MV-4-11 (cell line): ENCODE results near the gene DXO.
"Not testable (repeated sequence)": the region's sequence is repeated elsewhere in the genome, so short reads cannot be mapped to it uniquely, and the experiment has no call there.

Source experiments
- DNase-seq: peaks from one replicate; lab custom pipeline; 2025; lab: John Stamatoyannopoulos, UW

The DXO gene

DNA sequence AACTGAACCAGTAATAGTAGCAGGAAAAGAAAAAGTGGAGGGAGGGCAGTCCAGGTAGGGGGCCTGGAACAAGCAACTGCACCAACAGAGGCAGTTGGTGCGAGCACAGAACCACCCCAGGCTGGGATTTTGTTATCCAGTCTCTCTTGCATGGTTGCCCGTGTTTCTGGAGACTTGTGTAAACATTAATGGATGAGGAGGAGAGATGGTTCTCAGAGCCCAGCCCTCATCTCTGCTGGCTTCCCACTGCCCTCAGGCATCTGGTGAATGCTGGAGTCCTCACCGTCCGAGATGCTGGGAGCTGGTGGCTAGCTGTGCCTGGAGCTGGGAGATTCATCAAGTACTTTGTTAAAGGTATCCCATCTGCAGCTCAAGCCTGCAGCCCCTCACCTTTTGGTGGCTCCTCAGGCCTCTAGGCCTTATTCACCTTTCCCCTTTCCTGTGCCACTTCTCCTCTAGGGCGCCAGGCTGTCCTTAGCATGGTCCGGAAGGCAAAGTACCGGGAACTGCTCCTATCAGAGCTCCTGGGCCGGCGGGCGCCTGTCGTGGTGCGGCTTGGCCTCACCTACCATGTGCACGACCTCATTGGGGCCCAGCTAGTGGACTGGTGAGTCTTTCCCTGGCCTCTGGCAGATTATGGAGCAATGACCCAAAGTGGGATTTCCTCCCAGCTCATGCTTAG is 8.4 kb upstream of the DXO start:
- DNase-seq, result not testable (repeated sequence)

- DNase-seq, result no peak
Measured at GRCh38 chr6:31979238-31979898, 7.4 kb upstream of the DXO start.

GRCh38 chr6:31978831-31979230 is 6.9 kb upstream of the DXO start:
- no peak for DNase-seq

DNA sequence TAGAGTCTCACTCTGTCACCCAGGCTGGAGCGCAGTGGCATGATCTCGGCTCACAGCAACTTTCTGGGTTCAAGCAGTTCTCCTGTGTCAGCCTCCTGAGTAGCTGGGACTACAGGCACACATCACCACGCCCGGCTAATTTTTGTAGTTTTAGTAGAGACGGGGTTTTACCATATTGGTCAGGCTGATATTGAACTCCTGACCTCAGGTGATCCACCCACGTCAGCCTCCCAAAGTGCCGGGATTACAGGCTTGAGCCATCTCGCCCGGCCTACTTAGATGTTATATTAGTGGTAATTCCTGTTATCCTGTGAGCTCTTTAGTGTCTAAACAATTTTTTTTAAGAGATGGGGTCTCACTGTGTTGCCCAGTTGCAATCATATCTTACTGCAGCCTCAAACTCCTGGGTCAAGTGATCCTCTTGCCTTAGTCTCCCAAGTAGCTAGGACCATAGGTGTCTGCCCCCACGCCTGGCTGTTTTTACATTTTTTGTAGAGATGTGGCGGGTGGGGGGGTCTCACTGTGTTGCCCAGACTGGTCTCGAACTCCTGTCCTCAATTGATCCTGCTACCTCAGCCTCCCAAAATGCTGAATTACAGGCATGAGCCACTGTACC is 6.0 kb upstream of the DXO start:
- no peak for DNase-seq

DNA sequence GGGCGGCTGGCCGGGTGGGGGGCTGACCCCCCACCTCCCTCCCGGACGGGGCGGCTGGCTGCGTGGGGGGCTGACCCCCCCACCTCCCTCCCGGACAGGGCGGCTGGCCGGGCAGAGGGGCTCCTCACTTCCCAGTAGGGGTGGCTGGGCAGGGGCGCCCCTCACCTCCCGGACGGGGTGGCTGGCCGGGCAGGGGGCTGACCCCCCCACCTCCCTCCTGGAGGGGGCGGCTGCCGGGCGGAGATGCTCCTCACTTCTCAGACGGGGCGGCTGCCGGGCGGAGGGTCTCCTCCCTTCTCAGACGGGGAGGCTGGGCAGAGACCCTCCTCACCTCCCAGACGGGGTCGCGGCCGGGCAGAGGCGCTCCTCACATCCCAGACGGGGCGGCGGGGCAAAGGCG is 4.1 kb upstream of the DXO start:
- DNase-seq, result not testable (repeated sequence)

GRCh38 chr6:31972709-31973350 is 892 bp upstream of the DXO start:
- no peak for DNase-seq

DNA sequence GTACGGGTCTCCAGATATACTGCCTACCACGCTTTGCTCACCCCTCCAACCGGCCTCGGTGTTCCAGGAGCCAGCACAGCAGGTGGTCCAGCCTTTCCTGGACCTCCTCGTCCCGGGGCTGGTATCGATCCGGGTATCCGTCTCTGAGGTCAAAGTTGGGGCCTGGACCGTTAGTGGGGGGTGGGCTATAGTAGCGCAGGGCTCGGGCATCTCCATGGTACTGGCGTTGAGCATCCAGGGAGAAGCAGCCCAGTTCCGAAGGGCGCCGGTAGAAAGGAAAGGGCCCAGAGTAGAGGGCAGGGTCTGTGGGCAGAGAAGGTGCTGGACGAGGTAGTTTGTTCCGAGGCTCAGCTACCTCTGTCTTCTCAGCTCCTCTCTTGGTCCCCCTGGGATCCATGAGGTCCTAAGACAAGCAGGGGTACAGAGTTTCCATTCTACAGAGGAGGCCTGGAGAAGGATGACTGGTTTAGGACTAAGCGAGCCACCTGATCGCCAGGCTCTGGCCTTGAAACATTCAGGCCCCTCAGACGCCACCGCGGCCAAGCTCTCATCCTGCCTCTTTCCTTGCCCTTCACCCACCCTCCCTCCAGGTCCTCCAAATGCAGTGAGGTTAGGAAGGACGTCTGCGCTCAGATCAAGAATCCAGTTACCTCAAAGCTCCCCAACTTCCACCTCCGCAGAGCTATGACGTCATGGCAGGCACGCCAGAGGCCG is 502 bp downstream of the DXO start:
- no peak for DNase-seq

- no peak for DNase-seq
Measured at GRCh38 chr6:31970604-31971271, 1.2 kb downstream of the DXO start.

- DNase-seq, result no peak
Measured at GRCh38 chr6:31969712-31970603, 2.0 kb downstream of the DXO start.

DNA sequence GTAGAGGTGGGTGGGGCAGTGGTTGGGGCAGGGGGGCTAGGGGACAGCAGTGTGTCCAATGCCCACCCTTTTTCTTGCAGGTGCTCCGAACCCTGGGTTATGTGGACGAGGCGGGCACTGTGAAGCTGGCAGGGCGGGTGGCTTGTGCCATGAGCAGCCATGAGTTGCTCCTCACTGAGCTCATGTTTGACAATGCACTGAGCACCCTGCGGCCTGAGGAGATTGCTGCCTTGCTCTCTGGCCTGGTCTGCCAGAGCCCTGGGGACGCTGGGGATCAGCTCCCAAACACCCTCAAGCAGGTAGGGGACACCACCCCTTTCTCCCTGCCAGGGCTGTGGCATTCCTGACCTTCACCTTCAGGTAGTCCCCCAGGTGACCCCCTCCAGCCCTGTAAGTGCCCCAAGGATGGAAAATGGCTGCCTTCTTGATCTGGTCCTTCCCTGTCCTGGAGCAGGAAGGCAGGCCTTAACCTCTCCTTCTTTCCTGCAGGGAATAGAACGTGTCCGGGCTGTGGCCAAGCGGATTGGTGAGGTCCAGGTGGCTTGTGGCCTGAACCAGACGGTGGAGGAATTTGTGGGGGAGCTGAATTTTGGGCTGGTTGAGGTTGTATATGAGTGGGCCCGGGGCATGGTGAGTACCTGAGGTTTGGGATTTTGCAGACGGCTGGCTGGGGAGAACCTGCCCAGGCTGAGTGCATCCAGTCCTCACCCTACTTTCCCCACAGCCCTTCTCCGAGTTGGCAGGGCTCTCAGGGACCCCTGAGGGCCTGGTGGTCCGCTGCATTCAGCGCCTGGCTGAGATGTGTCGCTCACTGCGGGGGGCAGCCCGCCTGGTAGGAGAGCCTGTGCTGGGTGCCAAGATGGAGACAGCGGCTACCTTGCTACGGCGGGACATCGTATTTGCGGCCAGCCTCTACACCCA is 2.9 kb downstream of the DXO start:
- no peak for DNase-seq

DNA sequence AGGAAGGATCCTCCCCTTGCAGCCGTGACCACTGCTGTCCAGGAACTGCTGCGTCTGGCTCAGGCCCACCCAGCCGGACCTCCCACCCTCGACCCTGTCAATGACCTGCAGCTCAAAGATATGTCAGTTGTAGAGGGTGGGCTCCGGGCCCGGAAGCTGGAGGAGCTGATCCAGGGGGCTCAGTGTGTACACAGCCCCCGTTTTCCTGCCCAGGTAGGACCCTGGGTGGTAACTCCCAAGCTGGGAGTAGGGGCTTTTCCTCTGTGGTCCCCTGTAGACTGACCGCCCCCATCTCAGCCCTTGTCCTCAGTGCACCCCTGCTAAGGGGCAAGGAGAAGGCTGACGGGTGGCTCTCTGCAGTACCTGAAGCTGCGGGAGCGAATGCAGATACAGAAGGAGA is 3.6 kb downstream of the DXO start:
- no peak for DNase-seq

DNA sequence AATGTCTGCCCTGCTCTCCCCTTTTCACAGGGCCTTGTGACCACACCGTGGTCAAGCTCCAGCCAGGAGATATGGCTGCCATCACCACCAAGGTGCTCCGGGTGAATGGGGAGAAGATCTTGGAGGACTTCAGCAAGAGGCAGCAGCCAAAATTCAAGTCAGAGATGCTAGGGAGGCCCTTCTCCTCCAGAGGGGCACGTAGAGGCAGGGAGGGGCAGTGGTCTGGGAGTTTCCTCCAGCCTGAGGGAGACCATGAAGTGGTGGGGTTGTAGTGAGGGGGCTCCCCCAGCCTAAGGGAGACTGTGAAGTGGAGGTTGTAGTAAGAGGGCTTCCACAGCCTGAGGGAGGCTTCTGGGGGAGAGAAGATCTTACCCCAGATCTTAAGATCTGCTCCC is 4.0 kb downstream of the DXO start:
- no peak for DNase-seq

DNA sequence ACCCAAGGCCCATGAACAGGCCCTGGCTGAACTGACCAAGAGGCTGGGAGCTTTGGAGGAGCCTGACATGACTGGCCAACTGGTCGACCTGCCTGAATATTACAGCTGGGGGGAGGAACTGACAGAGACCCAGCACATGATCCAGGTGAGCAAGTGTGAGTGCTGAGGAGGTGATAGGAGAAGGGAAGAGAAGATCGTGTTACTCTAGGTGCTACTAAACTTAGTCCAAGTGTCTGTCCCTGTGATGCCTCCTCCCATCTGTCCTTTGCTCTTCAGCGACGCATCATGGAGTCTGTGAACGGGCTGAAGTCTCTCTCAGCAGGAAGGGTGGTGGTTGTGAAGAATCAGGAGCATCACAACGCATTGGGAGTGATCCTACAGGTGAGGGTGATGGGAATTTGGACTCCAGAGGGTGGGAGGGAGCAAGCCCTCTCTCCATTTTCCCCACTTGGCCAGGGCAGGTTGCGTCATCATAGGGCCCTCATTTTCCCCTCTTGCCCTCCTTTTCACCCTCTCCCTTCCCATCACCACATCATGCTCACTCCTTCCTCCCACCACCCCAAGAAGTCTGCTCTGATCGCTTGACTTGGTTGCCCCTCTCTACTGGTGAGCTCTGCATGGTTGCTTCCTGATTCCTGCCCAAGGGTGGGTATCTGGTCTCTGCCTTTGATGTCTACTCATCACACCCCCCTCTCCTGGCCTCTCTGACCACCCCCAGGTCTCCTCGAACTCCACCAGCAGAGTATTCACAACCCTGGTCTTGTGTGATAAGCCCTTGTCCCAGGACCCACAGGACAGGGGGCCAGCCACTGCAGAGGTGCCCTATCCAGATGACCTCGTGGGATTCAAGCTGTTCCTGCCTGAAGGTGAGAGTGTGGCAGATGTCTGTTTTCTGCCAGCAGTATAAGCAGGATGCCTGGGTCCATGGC is 4.7 kb downstream of the DXO start:
- DNase-seq, result no peak

DNA sequence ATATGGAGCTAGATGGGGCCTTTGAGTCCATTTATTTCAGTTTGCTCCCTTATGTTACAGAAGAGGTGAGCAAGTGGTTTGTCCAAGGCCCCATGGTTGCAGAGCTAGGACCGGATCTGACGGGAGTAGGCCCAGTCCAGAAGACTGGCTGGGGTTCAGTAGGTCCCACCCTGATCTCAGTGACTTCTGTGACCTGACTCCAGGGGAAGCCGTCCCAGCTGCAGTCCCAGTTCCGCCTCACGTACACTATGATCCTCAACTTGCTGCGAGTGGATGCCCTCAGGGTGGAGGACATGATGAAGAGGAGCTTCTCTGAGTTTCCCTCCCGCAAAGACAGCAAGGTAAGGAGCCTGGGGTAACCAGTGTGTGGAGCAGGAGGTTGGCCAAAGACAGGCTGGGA is 5.4 kb downstream of the DXO start:
- no peak for DNase-seq

GRCh38 chr6:31965700-31966099 is 6.2 kb downstream of the DXO start:
- DNase-seq, result no peak

DNA sequence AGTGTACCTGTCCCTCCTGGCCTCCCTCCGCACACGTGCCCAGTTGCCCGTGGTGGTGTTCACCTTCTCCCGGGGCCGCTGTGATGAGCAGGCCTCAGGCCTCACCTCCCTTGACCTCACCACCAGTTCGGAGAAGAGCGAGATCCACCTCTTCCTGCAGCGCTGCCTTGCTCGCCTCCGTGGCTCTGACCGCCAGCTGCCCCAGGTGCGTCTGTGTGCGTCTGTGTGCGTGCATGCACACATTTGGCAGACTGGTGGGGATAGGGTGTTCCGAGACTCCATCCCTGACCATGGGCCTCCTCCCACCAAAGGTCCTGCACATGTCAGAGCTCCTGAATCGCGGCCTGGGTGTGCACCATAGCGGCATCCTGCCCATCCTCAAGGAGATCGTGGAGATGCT is 8.0 kb downstream of the DXO start:
- DNase-seq, result no peak

DNA sequence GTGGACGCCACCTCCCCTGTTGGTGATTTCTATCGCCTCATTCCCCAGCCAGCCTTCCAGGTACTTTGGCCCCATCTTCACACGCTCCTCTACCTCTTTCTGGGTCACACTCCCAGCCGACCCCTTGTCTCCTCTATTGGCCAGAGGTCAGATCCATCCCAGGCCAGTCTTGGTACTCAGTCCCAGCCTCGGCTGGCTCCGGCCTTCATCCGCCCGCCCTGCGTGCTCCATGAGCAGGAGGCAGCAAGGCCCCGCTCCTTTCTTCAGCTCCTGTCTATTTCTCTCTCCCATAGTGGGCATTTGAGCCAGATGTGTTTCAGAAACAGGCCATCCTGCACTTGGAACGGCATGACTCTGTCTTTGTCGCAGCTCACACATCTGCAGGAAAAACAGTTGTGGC is 10.3 kb downstream of the DXO start:
- DNase-seq, result no peak
